Measurements from ENCODE around the gene DDX39B.
"Not testable (repeated sequence)": the region's sequence is repeated elsewhere in the genome, so short reads cannot be mapped to it uniquely, and the experiment has no call there.

The DDX39B gene

DNA sequence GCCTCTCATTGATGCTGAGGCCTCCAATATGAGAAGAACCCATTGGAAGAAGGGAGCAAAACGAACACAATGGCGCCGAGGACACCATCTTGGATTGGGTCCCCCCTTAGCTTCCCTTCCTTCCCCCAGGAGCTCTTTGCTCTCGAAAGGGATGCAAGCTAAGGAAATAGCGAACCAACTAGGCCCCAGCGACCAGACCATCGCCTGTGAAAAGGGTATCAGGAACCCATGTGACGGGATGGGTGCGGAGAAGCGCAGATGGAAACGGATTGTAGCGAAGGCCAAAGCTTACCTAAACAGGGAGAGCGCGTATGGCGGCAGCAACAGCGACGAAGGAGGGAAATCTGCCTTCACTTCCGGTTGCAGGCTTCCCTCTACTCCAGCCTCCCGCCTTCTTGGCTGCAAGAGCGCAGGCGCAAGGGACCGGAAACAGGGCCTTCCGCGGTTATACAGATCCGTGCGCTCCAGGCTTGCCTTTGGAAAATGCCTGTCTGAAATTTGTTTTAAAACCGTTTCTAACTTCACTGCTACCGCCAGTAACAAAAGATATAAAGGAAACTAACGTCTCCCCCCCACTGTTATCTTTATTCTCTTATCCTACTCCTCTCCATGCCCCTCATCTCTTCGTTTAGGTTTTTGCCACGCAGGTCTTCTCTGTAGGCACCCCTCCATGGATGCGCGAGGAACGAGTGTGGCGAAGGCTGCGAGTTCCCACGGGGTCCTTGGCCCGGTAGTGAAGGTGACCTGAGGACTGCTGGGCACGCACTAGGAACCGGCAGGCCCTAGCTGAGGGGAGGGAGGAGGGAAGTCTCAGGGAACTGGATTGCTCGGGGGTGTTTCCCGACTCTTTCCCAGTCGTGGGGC lies at the start of gene DDX39B:
Gene DDX39B, minus strand, starts transcription at position 346 of the 864 bp plus-strand sequence. CDS start 1,471 bp downstream, outside the sequence.
- DNase-seq, result peak; percentile 99

DNA sequence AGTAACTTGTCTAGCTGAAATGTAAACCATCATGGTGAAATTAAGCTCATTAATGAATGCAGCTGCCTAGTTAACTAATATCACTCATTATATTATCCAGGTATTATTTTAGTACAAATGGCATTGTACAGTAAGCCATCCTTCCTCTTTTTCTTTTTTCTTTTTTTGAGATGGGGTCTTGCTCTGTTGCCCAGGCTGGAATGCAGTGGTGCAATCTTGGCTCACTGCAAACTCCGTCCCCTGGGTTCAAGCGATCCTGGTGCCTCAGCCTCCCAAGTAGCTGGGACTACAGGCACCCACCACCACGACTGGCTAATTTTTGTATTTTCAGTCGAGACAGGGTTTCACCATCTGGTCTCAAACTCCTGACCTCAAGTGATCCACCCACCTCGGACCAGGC lies 48.9 kb upstream of the DDX39B start:
- not testable (repeated sequence) for DNase-seq

DNA sequence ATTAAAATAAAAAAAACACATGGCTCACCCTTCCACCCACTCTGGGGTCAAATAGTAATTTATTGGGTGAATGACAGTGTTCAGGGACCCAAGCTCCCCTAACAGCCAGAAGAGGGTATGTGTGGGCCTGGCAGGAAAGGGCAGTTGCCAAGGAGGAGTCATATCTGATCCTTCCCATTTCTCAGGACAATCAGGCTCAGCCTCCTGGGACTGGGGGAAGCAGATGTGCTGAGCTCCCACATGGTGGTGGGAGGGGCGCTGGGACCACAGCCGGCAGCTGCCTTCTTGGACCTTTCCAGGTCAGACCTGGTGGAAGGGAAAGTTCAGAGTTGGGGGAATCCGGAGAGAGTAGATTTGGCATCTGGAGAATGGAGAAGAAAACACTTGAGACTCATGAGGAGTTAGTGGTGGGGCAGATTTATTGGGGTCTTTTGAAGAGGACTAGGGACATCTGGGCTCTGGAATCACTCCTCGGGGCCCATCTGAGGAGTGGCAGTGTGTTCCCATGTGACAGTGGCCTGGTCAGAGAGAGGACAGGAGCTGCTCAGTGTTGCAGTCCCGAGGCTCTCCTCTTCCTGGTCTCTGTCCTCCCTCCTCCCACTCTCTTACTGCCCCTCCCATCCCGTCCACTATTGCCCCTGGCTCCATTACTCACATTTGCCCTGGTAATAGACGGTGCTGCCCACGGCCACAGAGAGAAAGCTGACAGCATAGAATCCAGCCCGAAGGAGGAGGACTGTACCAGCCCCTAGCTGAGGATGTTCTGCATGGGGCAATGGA lies 47.3 kb upstream of the DDX39B start:
- DNase-seq, result peak; percentile 74

DNA sequence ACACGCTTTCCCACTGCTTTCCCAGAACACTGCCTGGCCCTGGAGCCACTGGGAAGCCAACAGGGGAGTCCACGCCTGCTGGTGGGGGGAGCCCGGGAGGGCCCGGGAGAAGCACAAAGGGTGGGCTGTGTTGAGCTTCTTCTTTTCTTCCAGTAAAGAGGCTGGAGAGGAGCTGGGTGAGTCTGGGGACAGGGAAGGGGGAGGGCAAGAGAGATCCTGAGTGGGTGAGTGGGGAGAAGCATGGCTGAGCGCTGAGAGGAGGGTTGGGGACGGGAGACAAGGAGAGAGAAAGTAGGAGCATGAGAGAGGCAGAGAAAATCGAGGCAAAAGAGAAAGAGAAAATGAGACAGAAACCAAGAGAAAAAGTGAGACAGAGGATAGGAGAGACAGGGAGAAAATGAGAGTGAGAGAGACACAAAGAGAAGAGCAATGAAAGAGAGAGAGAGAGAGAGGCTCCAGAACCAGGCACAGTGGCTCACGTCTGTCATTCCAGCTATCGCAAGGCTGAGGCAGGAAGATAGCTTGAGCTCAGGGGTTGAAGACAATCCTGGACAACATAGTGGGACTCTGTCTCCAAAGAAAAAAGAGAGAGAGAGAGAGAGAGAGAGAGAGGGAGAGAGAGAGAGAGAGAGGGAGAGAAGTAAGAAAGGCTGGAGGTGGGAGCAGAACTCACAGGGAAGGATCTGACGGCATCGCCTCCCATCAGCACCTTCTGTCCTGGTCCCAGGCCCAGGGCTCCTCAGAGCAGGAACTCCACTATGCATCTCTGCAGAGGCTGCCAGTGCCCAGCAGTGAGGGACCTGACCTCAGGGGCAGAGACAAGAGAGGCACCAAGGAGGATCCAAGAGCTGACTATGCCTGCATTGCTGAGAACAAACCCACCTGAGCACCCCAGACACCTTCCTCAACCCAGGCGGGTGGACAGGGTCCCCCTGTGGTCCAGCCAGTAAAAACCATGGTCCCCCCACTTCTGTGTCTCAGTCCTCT lies 46.3 kb upstream of the DDX39B start:
- no peak for DNase-seq

DNA sequence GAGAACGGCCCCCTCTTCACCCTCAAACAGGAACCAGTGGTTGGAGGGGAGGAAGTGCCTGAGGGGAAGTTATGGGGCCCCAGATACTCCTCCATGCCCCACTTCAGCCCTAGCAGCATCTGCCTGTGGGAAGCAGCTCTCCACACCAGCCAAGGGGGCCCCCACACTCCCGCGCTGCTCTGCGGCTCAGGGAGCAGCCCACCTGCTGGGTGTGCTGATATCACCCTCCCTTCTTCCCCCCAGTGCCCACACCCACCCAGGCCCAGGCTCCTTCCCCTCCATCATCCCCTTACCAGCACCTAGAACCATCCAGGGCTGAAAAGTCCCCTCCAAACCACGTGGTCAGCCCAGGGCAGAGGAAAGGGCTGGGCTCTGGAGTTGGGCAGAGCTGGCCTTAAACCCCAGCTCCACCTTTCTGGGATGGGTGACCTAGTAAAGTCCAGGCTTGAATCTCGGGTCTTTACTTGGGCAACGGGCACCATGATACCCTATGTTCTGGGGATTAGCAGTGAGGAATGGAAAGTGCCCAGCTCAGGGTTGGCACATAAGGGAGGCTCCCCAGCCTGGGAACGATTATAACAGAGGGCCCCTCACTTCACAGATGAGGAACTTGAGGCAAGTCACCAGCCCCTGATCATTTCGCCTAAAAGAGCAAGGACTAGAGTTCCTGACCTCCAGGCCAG lies 44.9 kb upstream of the DDX39B start:
- DNase-seq, result no peak

DNA sequence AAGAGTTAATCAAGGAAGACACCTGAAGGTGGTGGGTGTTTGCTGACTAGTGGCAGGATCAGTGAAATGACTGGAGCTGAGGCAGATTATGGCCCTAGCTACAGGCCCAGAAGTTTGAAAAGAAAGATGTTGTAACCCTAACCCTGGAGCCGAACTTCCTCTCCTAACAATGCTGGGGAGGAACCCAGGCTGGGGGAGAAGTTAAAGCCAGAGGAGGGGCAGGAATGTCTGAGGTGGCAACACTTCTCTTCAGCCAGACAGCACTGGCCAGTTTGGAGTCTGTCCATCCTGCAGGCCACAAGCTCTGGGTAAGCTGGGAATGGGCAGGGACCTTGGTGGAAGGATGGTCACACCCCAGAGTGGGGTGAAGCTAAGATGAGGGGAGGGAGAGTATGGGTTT lies 44.2 kb upstream of the DDX39B start, which contains the start of gene LST1:
Gene LST1, plus strand, starts transcription at position 270 of the 400 bp plus-strand sequence. CDS start 1,023 bp downstream, outside the sequence.
- no peak for DNase-seq

DNA sequence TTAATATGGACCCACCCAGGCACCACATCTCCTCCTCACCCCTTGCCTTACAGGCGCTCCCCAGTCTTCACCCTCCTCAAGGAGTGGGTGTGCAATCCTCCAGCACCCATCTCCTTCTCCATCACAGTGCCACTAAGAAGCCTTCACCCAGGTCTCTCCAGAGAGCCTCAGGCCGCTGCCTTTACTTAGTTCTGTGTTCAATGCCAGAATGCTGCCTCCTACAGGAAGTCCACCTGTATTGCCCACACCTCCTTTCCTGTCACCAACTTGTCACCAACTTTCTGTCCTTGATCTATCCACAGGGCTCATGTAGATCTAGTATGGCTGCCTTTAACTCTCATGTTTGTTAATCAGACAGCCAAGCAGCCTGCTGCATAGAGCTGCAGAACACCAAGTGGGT lies 43.7 kb upstream of the DDX39B start:
- DNase-seq, result peak; percentile 46

DNA sequence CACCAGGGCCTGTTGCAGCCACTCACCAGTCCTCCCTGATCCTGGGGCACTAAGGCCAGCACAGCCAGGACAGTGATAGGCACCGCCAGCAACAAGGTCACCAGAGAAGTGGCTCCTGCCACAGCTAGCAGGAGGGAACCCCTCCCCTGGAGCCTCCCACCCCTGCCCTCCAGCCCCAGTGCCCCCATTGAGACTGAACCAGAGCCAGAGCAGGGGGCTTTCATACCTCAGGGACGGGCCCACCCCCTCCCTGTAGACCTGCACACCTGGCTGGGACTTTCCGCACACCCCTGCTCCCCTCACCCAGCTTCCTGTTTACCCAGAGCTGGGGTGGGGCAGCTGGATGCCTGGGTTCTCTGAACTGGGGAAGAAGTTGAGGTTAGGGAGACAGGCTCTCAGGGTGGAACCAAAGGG lies 40.4 kb upstream of the DDX39B start, which contains the start of gene LTB:
Gene LTB, minus strand, starts transcription at position 195 of the 414 bp plus-strand sequence. Its CDS starts 7 bp downstream, at position 188.
- no peak for DNase-seq

DNA sequence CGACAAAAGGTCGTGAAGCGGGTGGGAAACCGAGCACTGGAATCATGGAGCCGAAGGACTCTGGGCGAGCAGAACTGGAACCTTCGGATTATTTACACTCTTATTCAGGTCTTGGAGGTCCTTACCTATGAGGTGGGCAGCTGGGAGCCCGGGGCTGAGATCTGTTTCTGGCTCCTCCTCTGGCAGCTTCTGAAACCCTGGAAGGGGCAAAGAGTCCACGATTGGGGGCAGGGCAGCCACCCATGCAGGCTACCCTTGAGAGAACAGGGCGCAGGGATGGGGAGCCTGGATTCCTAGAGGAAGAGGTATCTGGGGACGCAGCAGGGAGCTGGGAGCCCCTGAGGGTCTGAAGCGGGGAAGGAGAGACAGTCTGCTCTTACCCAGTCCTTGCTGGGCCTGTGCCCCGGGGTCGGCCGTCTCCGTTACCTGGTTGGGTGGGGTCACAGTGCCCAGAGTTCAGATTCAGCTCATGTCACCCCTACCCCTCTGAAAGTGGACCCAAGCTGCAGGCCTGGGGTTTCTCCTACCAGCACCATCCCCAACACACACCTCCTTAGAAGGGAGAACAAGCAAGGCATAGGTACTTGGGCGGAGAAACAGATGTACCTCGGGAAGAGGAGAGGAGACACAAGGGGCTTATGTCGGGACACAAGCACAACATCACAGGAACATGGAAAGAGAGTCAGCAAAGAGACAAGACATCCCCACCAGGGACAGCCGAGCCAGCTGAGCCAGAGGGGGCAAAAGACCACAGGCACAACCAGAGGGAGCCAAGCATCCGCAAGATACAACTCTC lies 39.8 kb upstream of the DDX39B start:
- DNase-seq, result peak; percentile 25

DNA sequence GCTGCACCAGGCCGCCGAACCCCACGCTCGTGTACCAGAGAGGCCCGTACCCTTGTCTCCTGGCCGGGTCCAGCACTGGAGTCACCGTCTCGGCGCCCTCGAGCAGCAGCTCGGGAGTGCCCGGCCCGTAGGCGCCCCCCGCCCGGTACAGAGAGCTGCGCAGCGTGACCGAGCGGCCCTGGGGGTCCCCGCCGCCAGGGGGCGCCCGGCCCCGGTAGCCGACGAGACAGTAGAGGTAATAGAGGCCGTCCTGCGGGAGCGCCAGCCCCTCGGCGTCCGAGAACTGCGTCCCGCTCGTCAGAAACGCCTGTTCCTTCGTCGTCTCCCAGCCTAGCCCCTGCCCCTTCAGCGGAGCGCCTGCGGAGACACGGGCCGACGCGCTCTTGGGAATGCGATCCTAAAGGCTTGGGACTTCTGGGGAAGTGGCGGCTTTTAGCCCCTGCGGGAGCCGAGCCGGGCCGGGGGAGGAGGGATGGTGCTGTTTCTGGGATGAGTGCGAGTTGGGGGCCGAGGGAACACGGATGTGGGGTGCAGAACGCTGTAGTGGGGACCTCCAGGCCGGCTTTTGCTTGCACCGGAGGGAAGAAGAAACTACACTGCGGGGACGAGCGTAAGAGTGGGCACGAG lies 39.1 kb upstream of the DDX39B start:
- DNase-seq, result peak; percentile 91

DNA sequence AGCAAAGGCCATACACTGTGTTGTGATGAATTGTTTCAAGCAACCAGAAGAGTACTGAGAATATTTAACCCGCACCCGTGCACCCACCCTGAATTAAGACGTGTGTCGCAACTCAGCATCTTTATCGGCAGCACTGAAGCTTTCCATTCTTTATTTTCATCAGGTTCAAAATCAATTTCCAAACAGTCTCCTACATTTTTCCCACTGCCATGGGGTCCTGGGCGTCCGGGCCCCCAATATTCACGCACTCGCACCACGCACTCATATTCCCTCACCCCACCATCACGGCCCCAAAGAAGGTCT lies 38.6 kb upstream of the DDX39B start:
- DNase-seq, result no peak

DNA sequence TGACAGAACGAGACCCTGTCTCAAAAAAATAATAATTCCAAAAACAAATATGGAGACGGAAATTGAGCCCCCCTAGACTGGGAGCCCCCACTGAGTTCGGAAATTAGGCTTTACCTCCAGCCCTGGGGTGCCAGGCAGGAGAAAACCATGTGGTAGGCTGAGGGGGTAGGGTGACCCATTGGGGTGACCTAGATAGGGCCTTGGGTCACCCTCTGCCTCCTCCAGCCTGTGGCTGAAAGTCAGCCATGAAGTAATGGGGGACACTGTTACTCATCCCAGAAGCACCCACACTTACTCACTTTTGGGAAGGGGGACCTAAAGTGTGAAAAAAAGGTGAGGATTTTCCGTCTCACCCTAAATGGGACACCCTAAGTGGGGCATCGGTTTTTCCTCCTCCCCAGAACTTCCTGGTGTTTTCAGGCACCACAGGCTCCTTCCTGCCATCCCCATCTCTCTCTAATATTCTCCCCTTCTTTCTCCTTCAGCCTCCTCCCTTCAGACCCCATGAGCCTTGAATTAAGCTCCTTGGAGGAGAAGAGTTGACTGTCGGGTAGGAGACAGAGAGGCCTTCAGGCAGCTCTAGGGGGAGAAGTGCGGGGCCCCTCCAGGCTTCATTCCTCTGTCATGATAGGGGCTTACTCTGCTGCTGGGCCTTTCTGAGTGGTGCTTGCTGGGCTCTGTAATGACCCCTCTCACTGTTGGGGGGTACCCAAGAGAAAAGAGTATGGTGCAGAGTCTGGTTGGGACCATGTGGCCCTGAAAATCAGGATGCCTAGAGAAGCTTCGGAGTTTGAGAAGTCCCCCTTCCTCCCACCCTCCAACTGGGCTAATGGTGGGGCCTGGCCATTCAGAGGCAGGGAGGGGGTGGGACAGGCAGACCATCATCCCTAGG lies 38.0 kb upstream of the DDX39B start:
- no peak for DNase-seq

DNA sequence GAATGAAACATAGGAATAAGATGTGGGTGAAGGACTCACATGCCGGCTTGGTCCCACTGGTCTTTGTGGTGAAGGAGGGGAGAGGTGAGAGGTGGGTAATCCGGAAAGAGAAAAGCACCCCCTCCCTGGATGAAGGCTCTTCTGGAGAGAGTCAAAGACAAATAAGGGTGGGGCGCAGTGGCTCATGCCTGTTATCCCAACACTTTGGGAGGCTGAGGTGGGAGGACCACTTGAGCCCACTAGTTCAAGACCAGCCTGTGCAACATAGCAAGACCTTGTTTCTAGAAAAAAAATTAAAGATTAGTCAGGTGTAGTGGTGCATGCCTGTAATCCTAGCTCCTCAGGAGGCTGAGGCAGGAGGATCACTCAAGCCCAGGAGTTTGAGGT lies 37.3 kb upstream of the DDX39B start:
- DNase-seq, result no peak

DNA sequence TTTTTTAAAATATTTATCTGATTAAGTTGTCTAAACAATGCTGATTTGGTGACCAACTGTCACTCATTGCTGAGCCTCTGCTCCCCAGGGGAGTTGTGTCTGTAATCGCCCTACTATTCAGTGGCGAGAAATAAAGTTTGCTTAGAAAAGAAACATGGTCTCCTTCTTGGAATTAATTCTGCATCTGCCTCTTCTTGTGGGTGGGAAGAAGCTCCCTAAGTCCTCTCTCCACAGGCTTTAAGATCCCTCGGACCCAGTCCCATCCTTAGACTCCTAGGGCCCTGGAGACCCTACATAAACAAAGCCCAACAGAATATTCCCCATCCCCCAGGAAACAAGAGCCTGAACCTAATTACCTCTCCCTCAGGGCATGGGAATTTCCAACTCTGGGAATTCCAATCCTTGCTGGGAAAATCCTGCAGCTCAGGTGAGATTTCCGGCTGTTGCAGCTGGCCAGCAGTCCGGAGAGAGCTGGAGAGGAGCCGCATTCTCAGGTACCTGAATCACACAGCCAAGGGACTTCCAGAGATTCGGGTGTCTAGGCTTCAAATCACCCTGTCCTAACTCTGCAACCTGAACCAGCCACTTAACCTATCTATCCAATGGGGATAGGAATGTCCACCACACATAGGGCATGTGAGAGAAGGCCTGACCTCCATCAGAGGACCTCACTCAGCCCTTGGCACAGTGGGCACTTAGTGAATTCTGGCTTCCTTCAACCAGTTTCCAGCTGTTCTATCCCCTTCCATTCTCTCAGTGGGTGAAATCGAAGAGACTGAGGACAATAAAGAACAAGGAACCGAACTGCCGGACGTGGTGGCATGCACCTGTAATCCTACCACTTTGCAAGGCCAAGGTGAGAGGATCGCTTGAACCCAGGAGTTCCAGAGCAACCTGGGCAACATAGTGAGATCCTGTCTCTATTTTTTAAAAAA lies 36.6 kb upstream of the DDX39B start:
- no peak for DNase-seq

DNA sequence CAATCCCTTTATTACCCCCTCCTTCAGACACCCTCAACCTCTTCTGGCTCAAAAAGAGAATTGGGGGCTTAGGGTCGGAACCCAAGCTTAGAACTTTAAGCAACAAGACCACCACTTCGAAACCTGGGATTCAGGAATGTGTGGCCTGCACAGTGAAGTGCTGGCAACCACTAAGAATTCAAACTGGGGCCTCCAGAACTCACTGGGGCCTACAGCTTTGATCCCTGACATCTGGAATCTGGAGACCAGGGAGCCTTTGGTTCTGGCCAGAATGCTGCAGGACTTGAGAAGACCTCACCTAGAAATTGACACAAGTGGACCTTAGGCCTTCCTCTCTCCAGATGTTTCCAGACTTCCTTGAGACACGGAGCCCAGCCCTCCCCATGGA lies 35.8 kb upstream of the DDX39B start:
- no peak for DNase-seq

DNA sequence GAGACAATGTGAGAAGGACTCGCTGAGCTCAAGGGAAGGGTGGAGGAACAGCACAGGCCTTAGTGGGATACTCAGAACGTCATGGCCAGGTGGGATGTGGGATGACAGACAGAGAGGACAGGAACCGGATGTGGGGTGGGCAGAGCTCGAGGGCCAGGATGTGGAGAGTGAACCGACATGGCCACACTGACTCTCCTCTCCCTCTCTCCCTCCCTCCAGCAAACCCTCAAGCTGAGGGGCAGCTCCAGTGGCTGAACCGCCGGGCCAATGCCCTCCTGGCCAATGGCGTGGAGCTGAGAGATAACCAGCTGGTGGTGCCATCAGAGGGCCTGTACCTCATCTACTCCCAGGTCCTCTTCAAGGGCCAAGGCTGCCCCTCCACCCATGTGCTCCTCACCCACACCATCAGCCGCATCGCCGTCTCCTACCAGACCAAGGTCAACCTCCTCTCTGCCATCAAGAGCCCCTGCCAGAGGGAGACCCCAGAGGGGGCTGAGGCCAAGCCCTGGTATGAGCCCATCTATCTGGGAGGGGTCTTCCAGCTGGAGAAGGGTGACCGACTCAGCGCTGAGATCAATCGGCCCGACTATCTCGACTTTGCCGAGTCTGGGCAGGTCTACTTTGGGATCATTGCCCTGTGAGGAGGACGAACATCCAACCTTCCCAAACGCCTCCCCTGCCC lies 35.2 kb upstream of the DDX39B start:
- no peak for DNase-seq

DNA sequence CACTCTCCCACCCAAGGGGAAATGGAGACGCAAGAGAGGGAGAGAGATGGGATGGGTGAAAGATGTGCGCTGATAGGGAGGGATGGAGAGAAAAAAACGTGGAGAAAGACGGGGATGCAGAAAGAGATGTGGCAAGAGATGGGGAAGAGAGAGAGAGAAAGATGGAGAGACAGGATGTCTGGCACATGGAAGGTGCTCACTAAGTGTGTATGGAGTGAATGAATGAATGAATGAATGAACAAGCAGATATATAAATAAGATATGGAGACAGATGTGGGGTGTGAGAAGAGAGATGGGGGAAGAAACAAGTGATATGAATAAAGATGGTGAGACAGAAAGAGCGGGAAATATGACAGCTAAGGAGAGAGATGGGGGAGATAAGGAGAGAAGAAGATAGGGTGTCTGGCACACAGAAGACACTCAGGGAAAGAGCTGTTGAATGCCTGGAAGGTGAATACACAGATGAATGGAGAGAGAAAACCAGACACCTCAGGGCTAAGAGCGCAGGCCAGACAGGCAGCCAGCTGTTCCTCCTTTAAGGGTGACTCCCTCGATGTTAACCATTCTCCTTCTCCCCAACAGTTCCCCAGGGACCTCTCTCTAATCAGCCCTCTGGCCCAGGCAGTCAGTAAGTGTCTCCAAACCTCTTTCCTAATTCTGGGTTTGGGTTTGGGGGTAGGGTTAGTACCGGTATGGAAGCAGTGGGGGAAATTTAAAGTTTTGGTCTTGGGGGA lies 34.3 kb upstream of the DDX39B start:
- DNase-seq, result peak; percentile 47

Measured in NCI-H82 (cell line).